ELF-1 (cell line): ENCODE measurements around the gene DNAJC13.
A peak's percentile ranks its signal among the peaks of the same experiment; 100 is the strongest.
"Not testable (repeated sequence)": the region's sequence is repeated elsewhere in the genome, so short reads cannot be mapped to it uniquely, and the experiment has no call there.

Source experiments
- DNase-seq: peaks from one replicate; pipeline ENCODE4 v3.0.0-alpha.2; 2016; ENCODE audit warnings: low read depth, low spot score

The DNAJC13 gene

GRCh38 chr3:132416807-132417694 lies at the start of gene DNAJC13:
Gene DNAJC13 (plus strand): TSS chr3:132417502. CDS start chr3:132434551, 17,049 bp downstream.
- DNase-seq: peak; percentile 93

GRCh38 chr3:132368515-132368914 lies 48.8 kb upstream of the DNAJC13 start:
- DNase-seq: no peak

- DNase-seq: no peak
These were observed 48.3 kb upstream of the DNAJC13 start for GRCh38 chr3:132368962-132369361.

GRCh38 chr3:132376945-132377354 lies 40.4 kb upstream of the DNAJC13 start:
- peak; percentile 26 for DNase-seq

GRCh38 chr3:132378048-132378762 lies 39.1 kb upstream of the DNAJC13 start:
- DNase-seq: no peak

- DNase-seq: no peak
These were observed 38.5 kb upstream of the DNAJC13 start for GRCh38 chr3:132378846-132379245.

GRCh38 chr3:132380920-132381319 lies 36.4 kb upstream of the DNAJC13 start:
- no peak for DNase-seq

- no peak for DNase-seq
These were observed 35.9 kb upstream of the DNAJC13 start for GRCh38 chr3:132381348-132381944.

GRCh38 chr3:132382267-132382666 lies 35.0 kb upstream of the DNAJC13 start:
- DNase-seq: no peak

- DNase-seq: no peak
These were observed 34.6 kb upstream of the DNAJC13 start for GRCh38 chr3:132382688-132383194.

GRCh38 chr3:132386259-132386658 lies 31.0 kb upstream of the DNAJC13 start:
- DNase-seq: no peak

- DNase-seq: not testable (repeated sequence)
These were observed 24.6 kb upstream of the DNAJC13 start for GRCh38 chr3:132392675-132393074.

- no peak for DNase-seq
These were observed 23.0 kb upstream of the DNAJC13 start for GRCh38 chr3:132394320-132394719.

- DNase-seq: peak; percentile 26
These were observed 22.2 kb upstream of the DNAJC13 start for GRCh38 chr3:132395126-132395525.

GRCh38 chr3:132396255-132396654 lies 21.0 kb upstream of the DNAJC13 start:
- no peak for DNase-seq

GRCh38 chr3:132396776-132397175 lies 20.5 kb upstream of the DNAJC13 start:
- not testable (repeated sequence) for DNase-seq

GRCh38 chr3:132399054-132399929 lies 18.0 kb upstream of the DNAJC13 start:
- DNase-seq: peak; percentile 37

GRCh38 chr3:132401255-132401654 lies 16.0 kb upstream of the DNAJC13 start:
- DNase-seq: no peak

GRCh38 chr3:132404276-132404675 lies 13.0 kb upstream of the DNAJC13 start:
- DNase-seq: no peak

GRCh38 chr3:132405188-132405587 lies 12.1 kb upstream of the DNAJC13 start:
- no peak for DNase-seq
